NCI-H2029 treated with DMSO at 0.1 percent for 48 hours (cell line): ENCODE results near the gene ZNF516.
A peak's percentile ranks its signal among the peaks of the same experiment; 100 is the strongest.

Experiments used
- DNase-seq: peaks from one replicate; lab custom pipeline; 2025; lab: John Stamatoyannopoulos, UW

Gene ZNF516

GRCh38 chr18:76398896-76399612 is 96.0 kb downstream of the ZNF516 start:
- DNase-seq: peak; percentile 9

GRCh38 chr18:76398295-76398694 is 96.7 kb downstream of the ZNF516 start:
- DNase-seq: no peak

GRCh38 chr18:76397631-76398030 is 97.4 kb downstream of the ZNF516 start:
- DNase-seq: no peak

GRCh38 chr18:76396792-76397191 is 98.2 kb downstream of the ZNF516 start:
- no peak for DNase-seq

- no peak for DNase-seq
Observed at GRCh38 chr18:76395609-76396008, 99.4 kb downstream of the ZNF516 start.

- DNase-seq: no peak
Observed at GRCh38 chr18:76394780-76395476, 100.1 kb downstream of the ZNF516 start.

GRCh38 chr18:76392349-76392748 is 102.7 kb downstream of the ZNF516 start:
- DNase-seq: no peak

GRCh38 chr18:76391746-76392145 is 103.3 kb downstream of the ZNF516 start:
- DNase-seq: no peak

- DNase-seq: no peak
Observed at GRCh38 chr18:76391038-76391437, 104.0 kb downstream of the ZNF516 start.

- DNase-seq: no peak
Observed at GRCh38 chr18:76390452-76391035, 104.5 kb downstream of the ZNF516 start.

- no peak for DNase-seq
Observed at GRCh38 chr18:76389716-76390115, 105.3 kb downstream of the ZNF516 start.

GRCh38 chr18:76388891-76389423 is 106.1 kb downstream of the ZNF516 start:
- DNase-seq: no peak

- DNase-seq: no peak
Observed at GRCh38 chr18:76388261-76388660, 106.8 kb downstream of the ZNF516 start.

- no peak for DNase-seq
Observed at GRCh38 chr18:76387608-76388007, 107.4 kb downstream of the ZNF516 start.

- no peak for DNase-seq
Observed at GRCh38 chr18:76386886-76387285, 108.2 kb downstream of the ZNF516 start.

GRCh38 chr18:76386071-76386470 is 109.0 kb downstream of the ZNF516 start:
- DNase-seq: no peak

- no peak for DNase-seq
Observed at GRCh38 chr18:76385681-76385975, 109.4 kb downstream of the ZNF516 start.

GRCh38 chr18:76384861-76385680 is 110.0 kb downstream of the ZNF516 start:
- no peak for DNase-seq

- no peak for DNase-seq
Observed at GRCh38 chr18:76384114-76384790, 110.8 kb downstream of the ZNF516 start.

- DNase-seq: no peak
Observed at GRCh38 chr18:76383636-76384035, 111.4 kb downstream of the ZNF516 start.

- DNase-seq: no peak
Observed at GRCh38 chr18:76382275-76382674, 112.8 kb downstream of the ZNF516 start.
